IMR-90 (cell line): Measurements from ENCODE around the gene SLC35E4. TPM values are rescaled to one million over a fixed set of nuclear protein-coding genes. Genes with fewer than 3 reads are reported as not detected.

Experiments used
- ATAC-seq: fragments of 200-7000 bp; cut with Tn5 transposase; 2 replicates; pipeline ENCODE4 v1.9.1; 2020; ENCODE audit warnings: low read depth, mild to moderate bottlenecking, moderate library complexity
- BruUV-seq: library from RNA; stranded (reverse); fragments of 400-500 nt; replicated peaks from 2 replicates; lab custom pipeline; 2021; lab: Mats Ljungman, UMichigan
- CTCF ChIA-PET: fragments of 300-600 bp; formaldehyde crosslinking; extraction: SDS; loops from one replicate; lab custom pipeline; 2021; ENCODE audit warnings: antibody characterized with exemption; lab: Yijun Ruan, JAX
- POLR2A ChIA-PET: fragments of 300-600 bp; sonication (Branson Sonifier 250); formaldehyde crosslinking; loops from one replicate; lab custom pipeline; 2022; ENCODE audit warnings: antibody characterized with exemption; ENCODE audit not compliant: unreplicated experiment; lab: Charles Lee
- DNase-seq: peaks from one replicate; pipeline ENCODE4 v3.0.0; 2013
- H2AFZ ChIP-seq: replicated peaks from 2 replicates; pipeline ENCODE3; 2013; ENCODE audit warnings: low read length, mild to moderate bottlenecking; ENCODE audit not compliant: poor library complexity
- H2AK5ac ChIP-seq: 2 replicates; pipeline ENCODE4 v1.6.1; 2013; ENCODE audit warnings: low read depth, low read length, inconsistent platforms
- H2AK9ac ChIP-seq: replicated peaks from 2 replicates; pipeline ENCODE3; 2013; ENCODE audit warnings: mild to moderate bottlenecking, low read depth, low read length, moderate library complexity; ENCODE audit not compliant: poor library complexity
- H2BK120ac ChIP-seq: 2 replicates; pipeline ENCODE4 v1.6.1; 2013; ENCODE audit warnings: low read depth, low read length, inconsistent platforms
- H2BK15ac ChIP-seq: 3 replicates; pipeline ENCODE4 v1.6.1; 2013; ENCODE audit warnings: low read depth, low read length, inconsistent platforms
- H2BK20ac ChIP-seq: 2 replicates; pipeline ENCODE4 v1.6.1; 2013; ENCODE audit warnings: low read depth, mild to moderate bottlenecking, inconsistent platforms, low read length, moderate library complexity
- H2BK5ac ChIP-seq: 2 replicates; pipeline ENCODE4 v1.6.1; 2013; ENCODE audit warnings: mild to moderate bottlenecking, low read depth, low read length, inconsistent platforms; ENCODE audit not compliant: poor library complexity, severe bottlenecking
- H3K14ac ChIP-seq: replicated peaks from 2 replicates; pipeline ENCODE4 v1.6.1; 2013; ENCODE audit warnings: low read depth, low read length, inconsistent platforms
- H3K18ac ChIP-seq: 2 replicates; pipeline ENCODE4 v1.6.1; 2013; ENCODE audit warnings: low read depth, low read length, control low read depth
- H3K23ac ChIP-seq: 2 replicates; pipeline ENCODE4 v1.6.1; 2013; ENCODE audit warnings: low read depth, low read length, inconsistent platforms
- H3K27ac ChIP-seq: 2 replicates; pipeline ENCODE4 v1.5.1; 2013; ENCODE audit warnings: mild to moderate bottlenecking, control low read depth, low read length; ENCODE audit not compliant: insufficient read depth
- H3K27me3 ChIP-seq: 2 replicates; pipeline ENCODE4 v1.6.1; 2013; ENCODE audit warnings: low read length; ENCODE audit not compliant: control insufficient read depth, insufficient read depth
- H3K36me3 ChIP-seq: 2 replicates; pipeline ENCODE4 v1.6.1; 2013; ENCODE audit warnings: low read length, mixed read lengths; ENCODE audit not compliant: control insufficient read depth, insufficient read depth
- H3K4ac ChIP-seq: 2 replicates; pipeline ENCODE4 v1.6.1; 2013; ENCODE audit warnings: low read depth, low read length, inconsistent platforms
- H3K4me1 ChIP-seq: 2 replicates; pipeline ENCODE4 v1.6.1; 2013; ENCODE audit warnings: low read length, mixed read lengths; ENCODE audit not compliant: control insufficient read depth, insufficient read depth
- H3K4me2 ChIP-seq: 2 replicates; pipeline ENCODE4 v1.6.1; 2013; ENCODE audit warnings: low read depth, mild to moderate bottlenecking, control low read depth, low read length, moderate library complexity
- H3K4me3 ChIP-seq: 2 replicates; pipeline ENCODE4 v1.5.1; 2013; ENCODE audit warnings: low read depth, mild to moderate bottlenecking, control low read depth, low read length, moderate library complexity; ENCODE audit not compliant: insufficient read depth
- H3K56ac ChIP-seq: 2 replicates; pipeline ENCODE4 v1.6.1; 2013; ENCODE audit warnings: low read length, inconsistent platforms; ENCODE audit not compliant: insufficient read depth; ENCODE audit errors: extremely low read depth
- H3K79me1 ChIP-seq, 2 experiments: 2 replicates each; pipeline ENCODE4 v1.6.1; 2013; ENCODE audit warnings: low read length in 2 of 2, inconsistent platforms in 1 of 2, low read depth in 1 of 2
- H3K9ac ChIP-seq: 2 replicates; pipeline ENCODE4 v1.6.1; 2013; ENCODE audit warnings: low read depth, low read length, control low read depth
- H3K9me1 ChIP-seq: 2 replicates; pipeline ENCODE4 v1.6.1; 2013; ENCODE audit warnings: low read length, inconsistent platforms; ENCODE audit not compliant: insufficient read depth
- H3K9me3 ChIP-seq: 2 replicates; pipeline ENCODE4 v1.6.1; 2013; ENCODE audit warnings: low read length; ENCODE audit not compliant: control insufficient read depth, insufficient read depth
- H4K20me1 ChIP-seq: 2 replicates; pipeline ENCODE4 v1.6.1; 2013; ENCODE audit warnings: low read length, inconsistent platforms; ENCODE audit not compliant: insufficient read depth
- H4K5ac ChIP-seq: 2 replicates; pipeline ENCODE4 v1.6.1; 2013; ENCODE audit warnings: mild to moderate bottlenecking, low read depth, low read length, control low read depth
- H4K8ac ChIP-seq, 2 experiments: 2 replicates each; pipeline ENCODE4 v1.6.1; 2013; ENCODE audit warnings: low read depth in 2 of 2, low read length in 2 of 2, control low read depth in 1 of 2, inconsistent platforms in 1 of 2
- H4K91ac ChIP-seq: 2 replicates; pipeline ENCODE4 v1.6.1; 2013; ENCODE audit warnings: low read depth, low read length, inconsistent platforms; ENCODE audit not compliant: insufficient read depth
- BHLHE40 ChIP-seq: fragments of 150-350 bp; IDR thresholded peaks from 2 replicates; pipeline ENCODE4 v1.6.1; 2016; ENCODE audit warnings: mild to moderate bottlenecking, low read depth, low read length
- FOS ChIP-seq: fragments of 150-350 bp; IDR thresholded peaks from 2 replicates; pipeline ENCODE4 v1.6.1; 2016; ENCODE audit warnings: low read depth, low read length
- MAFK ChIP-seq: IDR thresholded peaks from 2 replicates; pipeline ENCODE4 v1.6.1; 2012; ENCODE audit warnings: low read depth, low read length, improper control_type of control experiment
- MXI1 ChIP-seq: IDR thresholded peaks from 2 replicates; pipeline ENCODE4 v1.6.1; 2012; ENCODE audit warnings: low read depth, mild to moderate bottlenecking, low read length, moderate library complexity, borderline replicate concordance
- NFE2L2 ChIP-seq: fragments of 150-350 bp; IDR thresholded peaks from 2 replicates; pipeline ENCODE4 v1.6.1; 2016; ENCODE audit warnings: low read depth, mild to moderate bottlenecking, low read length
- SMC3 ChIP-seq: fragments of 150-350 bp; IDR thresholded peaks from 2 replicates; pipeline ENCODE4 v1.6.1; 2016; ENCODE audit warnings: low read depth, mild to moderate bottlenecking, antibody characterized with exemption, low read length, moderate library complexity
- USF2 ChIP-seq: fragments of 150-350 bp; IDR thresholded peaks from 2 replicates; pipeline ENCODE4 v1.6.1; 2017; ENCODE audit warnings: mild to moderate bottlenecking, antibody characterized with exemption, low read length, low read depth
- WGBS, 2 experiments: methylation state at CpG; one replicate each; pipeline versions ENCODE4 v1.1.5 to v1.1.7; 2013; ENCODE audit warnings: missing lambda C conversion rate in 2 of 2; ENCODE audit not compliant: insufficient read length in 1 of 2; ENCODE audit errors: extremely low coverage in 2 of 2; 5-methylcytosine and 5-hydroxymethylcytosine counted together
- dilution Hi-C: fragments of 300-500 bp; cut with HindIII; formaldehyde crosslinking; loops from one replicate; pipeline ENCODE4 v1.14.3; 2018; ENCODE audit warnings: low sequenced_read_pairs; ENCODE audit not compliant: unreplicated experiment
- in situ Hi-C: fragments of 300-500 bp; cut with MboI; formaldehyde crosslinking; loops from 3 replicates; pipeline ENCODE4 v1.14.3; 2019; ENCODE audit warnings: low sequenced_read_pairs, inconsistent platforms, mixed read lengths
- intact Hi-C: fragments of 100-400 bp; cut with micrococcal nuclease; formaldehyde crosslinking; loops from 2 replicates; pipeline ENCODE4 v1.10.0; 2022
- polyA plus RNA-seq, 3 experiments: library from polyadenylated mRNA; depleted of rRNA; stranded (reverse); fragments of >200 nt; gene quantifications; 2 replicates each; pipeline ENCODE4 v1.2.3, GENCODE V29; 2012; ENCODE audit warnings: low replicate concordance in 1 of 3
- total RNA-seq: library from RNA; depleted of rRNA; stranded (reverse); fragments of >200 nt; gene quantifications from 2 replicates; pipeline ENCODE4 v1.2.3, GENCODE V29; 2012

The SLC35E4 gene
- total and polyA plus RNA-seq, 2 of the 4 experiments (the other 2 are of a cell fraction), result 5.7 to 6.8 TPM

- peak overlapping the region; percentile 50; the same call in 1 of the 2 replicates for H4K5ac ChIP-seq
- no peak overlapping the region for H3K9ac ChIP-seq
- peak overlapping the region; percentile 90 for H2AK5ac ChIP-seq
- peak overlapping the region; percentile 82; the same call in 1 of the 3 replicates for H2BK15ac ChIP-seq
- H3K23ac ChIP-seq, result peak overlapping the region; percentile 62; the same call in 1 of the 2 replicates
- H3K4me3 ChIP-seq, result no peak overlapping the region
- in situ Hi-C loops (loop anchor here (10.0 kb wide), 1 partner anchor 295 kb away; no protein-coding TSS in a partner anchor), dilution Hi-C loops (no loop called here), intact Hi-C loops (no loop called here)
- H3K27ac ChIP-seq, result peak overlapping the region; percentile 37; the same call in 1 of the 2 replicates
- H3K4ac ChIP-seq, result peak overlapping the region; percentile 86
- peak overlapping the region; percentile 69 for H2AK9ac ChIP-seq
- no peaks in the 10 kb centered on the region for H3K36me3 ChIP-seq
- H3K4me2 ChIP-seq, result peak overlapping the region; percentile 33
- ChIA-PET POLR2A (no interaction called here), CTCF (no interaction called here)
- peak overlapping the region; percentile 80 for H3K14ac ChIP-seq
- H3K9me3 ChIP-seq, result no peaks in the 10 kb centered on the region
- H3K27me3 ChIP-seq, result no peaks in the 10 kb centered on the region
- BruUV-seq, result no TSS peak
- H4K8ac ChIP-seq, result peak overlapping the region; percentile 32 to 90; a peak in 2 of 4 replicates
- H3K56ac ChIP-seq, result peak overlapping the region; percentile 16; the same call in 1 of the 2 replicates
- no peaks in the 10 kb centered on the region for H4K20me1 ChIP-seq
- H4K91ac ChIP-seq, result peak overlapping the region; percentile 68
- ATAC-seq (peak; percentile 81), DNase-seq (peak; percentile 86)
- WGBS, 2 experiments, result 89% methylated on average over 7 of the region's 17 CpGs; no CpG with 5 or more reads in 1 of the 2 experiments
- H2BK5ac ChIP-seq, result peak overlapping the region; percentile 51
- H3K4me1 ChIP-seq, result peaks cover 14% of the 10 kb centered on the region
- peak overlapping the region; percentile 80 for H2BK120ac ChIP-seq
- no peaks in the 10 kb centered on the region; a peak in 1 of 4 replicates for H3K79me1 ChIP-seq
- H3K18ac ChIP-seq, result peak overlapping the region; percentile 31; the same call in 1 of the 2 replicates
- H2BK20ac ChIP-seq, result peak overlapping the region; percentile 80
- H2AFZ ChIP-seq, result peak overlapping the region; percentile 82
- TF ChIP-seq MXI1 (no peak), MAFK (peak; percentile 41; the same call in 1 of the 2 replicates), BHLHE40 (no peak), SMC3 (no peak), USF2 (no peak), FOS (peak; percentile 62; the same call in 1 of the 2 replicates), NFE2L2 (peak; percentile 66; the same call in 1 of the 2 replicates)
- H3K9me1 ChIP-seq, result peaks cover 14% of the 10 kb centered on the region
These were observed 26.1 kb upstream of the SLC35E4 start for GRCh38 chr22:30609260-30610185.
